HG03196 (cell line): Measurements from ENCODE around the gene CDC73.
"Not testable (repeated sequence)": the region's sequence is repeated elsewhere in the genome, so short reads cannot be mapped to it uniquely, and the experiment has no call there.

Source experiments
- ATAC-seq: cut with Tn5 transposase; IDR thresholded peaks from one replicate; pipeline ENCODE4 v1.9.1; 2021; ENCODE audit not compliant: unreplicated experiment

Gene CDC73

GRCh38 chr1:193281894-193282293 lies 160.1 kb downstream of the CDC73 start:
- ATAC-seq = no peak

DNA sequence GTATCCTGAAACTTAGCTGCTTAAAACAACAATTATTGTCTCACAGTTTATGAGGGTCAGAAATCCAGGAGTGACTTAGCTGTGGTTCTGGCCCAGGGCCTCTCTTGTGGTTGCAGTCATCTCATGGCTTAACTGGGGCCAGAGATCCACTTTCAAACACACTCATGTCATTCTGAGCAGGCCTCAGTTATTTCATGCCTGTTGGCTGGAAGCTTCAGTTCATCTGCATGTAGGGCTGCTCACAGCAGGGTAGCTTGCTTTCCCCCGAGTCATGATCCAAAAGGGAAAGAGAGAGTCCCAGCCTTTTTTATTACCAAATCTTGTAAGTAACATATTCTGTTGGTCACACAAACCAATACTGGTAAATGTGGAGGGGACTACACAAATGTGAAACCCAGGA lies 161.2 kb downstream of the CDC73 start:
- ATAC-seq = no peak

DNA sequence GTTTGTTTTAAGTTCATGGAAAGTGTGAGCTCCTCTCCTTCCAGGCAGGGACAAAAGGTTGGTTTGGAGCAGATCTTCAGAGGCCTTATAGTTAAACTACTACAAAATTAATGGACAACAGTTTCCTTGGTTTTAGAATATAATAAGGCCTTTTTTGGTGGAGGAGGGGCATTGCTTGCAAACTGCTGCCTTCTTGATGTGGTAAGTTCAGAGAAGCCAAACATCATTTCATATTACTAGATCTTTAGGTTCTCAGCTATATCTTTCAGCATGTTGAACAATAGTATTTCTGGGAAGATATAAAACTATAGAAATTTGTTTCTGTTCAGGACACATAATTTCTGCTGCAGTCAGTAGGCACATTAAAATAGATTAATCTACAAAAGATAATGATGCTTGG lies 162.4 kb downstream of the CDC73 start:
- ATAC-seq = no peak

- no peak for ATAC-seq
Measured at GRCh38 chr1:193285641-193286040, 163.8 kb downstream of the CDC73 start.

- ATAC-seq = not testable (repeated sequence)
Measured at GRCh38 chr1:193288548-193289080, 166.8 kb downstream of the CDC73 start.

- no peak for ATAC-seq
Measured at GRCh38 chr1:193293726-193294125, 171.9 kb downstream of the CDC73 start.

GRCh38 chr1:193299038-193299437 lies 177.2 kb downstream of the CDC73 start:
- no peak for ATAC-seq

DNA sequence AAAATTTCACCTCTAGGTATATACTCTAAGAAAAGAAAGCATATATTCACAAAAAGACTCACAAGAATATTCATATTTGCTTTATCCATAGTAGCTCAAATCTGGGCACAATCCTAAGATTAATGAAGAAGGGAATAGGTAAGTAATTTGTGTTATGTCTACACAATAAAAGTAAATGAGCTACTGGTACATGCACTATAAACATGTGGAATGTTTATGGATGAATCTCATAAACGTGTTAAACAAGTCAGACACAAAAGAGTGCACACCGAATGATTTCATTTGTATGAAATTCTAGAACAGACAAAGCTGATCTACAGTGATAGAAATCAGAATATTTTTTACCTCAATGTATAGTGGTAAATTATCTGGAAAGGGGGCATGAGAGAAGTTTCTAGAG lies 179.9 kb downstream of the CDC73 start:
- no peak for ATAC-seq

DNA sequence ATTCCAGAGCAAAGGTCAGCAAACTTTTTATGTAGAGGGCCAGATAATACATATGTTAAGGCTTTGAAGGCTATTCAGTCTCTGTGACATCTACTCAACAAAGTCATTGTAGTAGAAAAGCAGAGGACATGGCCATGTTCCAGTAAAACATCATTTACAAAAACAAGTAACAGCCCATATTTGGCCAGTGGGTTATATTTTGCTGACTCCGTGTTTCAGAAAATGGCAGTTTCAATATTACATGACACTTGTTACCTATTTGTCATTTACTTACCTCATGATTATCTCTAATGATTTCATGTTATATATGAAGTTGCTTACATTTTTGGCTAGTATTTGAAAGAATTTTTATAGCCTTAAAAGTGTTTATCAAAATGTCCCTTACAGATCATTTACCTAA lies 182.0 kb downstream of the CDC73 start:
- ATAC-seq = no peak
